Pancreas (tissue), 10 donors: Measurements from ENCODE around the gene PROB1. TPM values are rescaled to one million over a fixed set of nuclear protein-coding genes. Genes with fewer than 3 reads are reported as not detected.
A peak's percentile ranks its signal among the peaks of the same experiment; 100 is the strongest.

Experiments used
- ATAC-seq, 4 donors: fragments of 200-7000 bp; cut with Tn5 transposase; one replicate each; pipeline versions ENCODE4 v1.8.0 to v1.9.1; 2020; ENCODE audit warnings: mild to moderate bottlenecking in 4 of 4, moderate library complexity in 4 of 4
- DNase-seq, 6 donors: peaks; one replicate each; pipeline ENCODE4 v3.0.0-alpha.2; 2020
- FAIRE-seq: peaks from 2 replicates; lab custom pipeline; 2012; peaks lifted over from hg19 to GRCh38; lab: Jason Lieb, UNC
- H3K27ac ChIP-seq, 4 donors: fragments of 200-600 bp; sonication (generic); 1 replicate in 3 of 4; 2 replicates in 1 of 4; pipeline versions ENCODE4 v1.5.0 to v1.8.0; 2020
- H3K27me3 ChIP-seq, 4 donors: fragments of 200-600 bp; one replicate each; pipeline ENCODE4 v1.8.0; 2021
- H3K36me3 ChIP-seq, 3 donors: fragments of 200-600 bp; sonication (generic) in 1 of 3; one replicate each; pipeline versions ENCODE4 v1.5.0 to v1.8.0; 2020 to 2021
- H3K4me1 ChIP-seq, 3 donors: fragments of 200-600 bp; one replicate each; pipeline ENCODE4 v1.8.0; 2021
- H3K4me3 ChIP-seq, 4 donors: fragments of 200-600 bp; sonication (generic) in 2 of 4; one replicate each; pipeline versions ENCODE4 v1.5.0 to v1.8.0; 2020 to 2021
- H3K9me3 ChIP-seq, 4 donors: fragments of 200-600 bp; one replicate each; pipeline ENCODE4 v1.8.0; 2021
- CTCF ChIP-seq, 4 donors: fragments of 200-600 bp; sonication (generic) in 3 of 4; IDR thresholded peaks; one replicate each; pipeline versions ENCODE4 v1.5.0 to v1.8.0; 2021; ENCODE audit warnings: antibody characterized with exemption in 4 of 4
- WGBS, 2 donors: extraction: QIAGEN DNeasy Blood & Tissue Kit; methylation state at CpG; one replicate each; pipeline ENCODE4 v1.1.7; 2013; 5-methylcytosine and 5-hydroxymethylcytosine counted together
- intact Hi-C, 3 donors: fragments of 100-400 bp; cut with DNase I; formaldehyde crosslinking; loops; one replicate each; pipeline versions ENCODE4 v1.11.1 to v1.14.2; 2022
- polyA plus RNA-seq, 2 donors: library from polyadenylated mRNA; stranded (reverse); fragments of 200-250 nt; gene quantifications; one replicate each; pipeline ENCODE4 v1.2.3, GENCODE V29; 2013
- total RNA-seq, 6 donors: library from RNA; stranded (reverse); fragmentation: NEBNext Ultra II Directional in 4 of 6; extraction: Animal tissue kit (Norgen Biotek cat#: 25700) in 4 of 6; gene quantifications; one replicate each; pipeline versions ENCODE4 v1.2.1 to v1.2.4, GENCODE V29; 2021 to 2023
- donor health status: healthy with polysubstance abuse.
- donor health status: DM: no; HTN: no; CAD: no; lungs with moderate emphysema.
- donor health status: DM: no; HTN: no; CAD: no.
- donor health status: control.
- donor health status: control.
- donor health status: Bipolar disorder and iron deficiency.
- donor health status: DM: yes; HTN: yes; CAD: no.
- donor health status: DM: no; HTN: no; CAD: no.
- donor health status: DM: no; HTN: no; CAD: no.
- donor health status: DM: yes; HTN: yes; CAD: no.

Gene PROB1
- total and polyA plus RNA-seq, 8 donors = 0.19 to 0.38 (median 0.34) TPM

- ATAC-seq = no peak
Measured at GRCh38 chr5:139425497-139425896, 30.6 kb upstream of the PROB1 start.

GRCh38 chr5:139422307-139422893 is 27.5 kb upstream of the PROB1 start:
- ATAC-seq (peak; percentile 86 to 98 (median 94)), DNase-seq (peak in 2 of 6 donors; percentile 31 to 58), FAIRE-seq (peak; percentile 91)
- no peak overlapping the region for H3K27ac ChIP-seq
- no peaks in the 10 kb centered on the region for H3K4me1 ChIP-seq
- no peak overlapping the region for H3K4me3 ChIP-seq
- 40 to 43% methylated on average over 5 of the region's 5 CpGs for WGBS, 2 donors
- TF ChIP-seq CTCF (IDR thresholded peaks at IDR 0.05) = peak; percentile 20 to 59 (median 56)
- H3K9me3 ChIP-seq = no peaks in the 10 kb centered on the region
- no peaks in the 10 kb centered on the region for H3K36me3 ChIP-seq
- intact Hi-C loops = loop anchor here in 1 of 3 donors (5.0 kb wide), 1 partner anchor 90 kb away; no protein-coding TSS in a partner anchor
- H3K27me3 ChIP-seq = no peaks in the 10 kb centered on the region

More at GRCh38 chr5:139425497-139425896, 30.6 kb upstream of the PROB1 start:
- Histone ChIP-seq H3K9me3 (no peaks in the 10 kb centered on the region), H3K36me3 (no peaks in the 10 kb centered on the region), H3K4me1 (no peaks in the 10 kb centered on the region), H3K4me3 (no peak overlapping the region), H3K27me3 (no peaks in the 10 kb centered on the region), H3K27ac (no peak overlapping the region)
- no peak for TF ChIP-seq CTCF (IDR thresholded peaks at IDR 0.05)
- 83 to 88% methylated on average over 5 of the region's 5 CpGs for WGBS, 2 donors
- FAIRE-seq = no peak
- DNase-seq = no peak
- intact Hi-C loops = loop anchor here in 1 of 3 donors (5.0 kb wide), 1 partner anchor 337 kb away; no protein-coding TSS in a partner anchor

- DNase-seq (no peak), ATAC-seq (no peak), FAIRE-seq (no peak)
- no peak overlapping the region for H3K27ac ChIP-seq
- no peaks in the 10 kb centered on the region for H3K27me3 ChIP-seq
- no peak overlapping the region for H3K4me3 ChIP-seq
- TF ChIP-seq CTCF (IDR thresholded peaks at IDR 0.05) = no peak
- no peaks in the 10 kb centered on the region for H3K4me1 ChIP-seq
- no peaks in the 10 kb centered on the region for H3K9me3 ChIP-seq
- WGBS, 2 donors = 77 to 89% methylated on average over 9 of the region's 9 CpGs
- intact Hi-C loops = loop anchor here in 2 of 3 donors (5.0 kb wide), 1 partner anchor 93 kb away; no protein-coding TSS in a partner anchor
- H3K36me3 ChIP-seq = no peaks in the 10 kb centered on the region
Measured at GRCh38 chr5:139419226-139420192, 24.6 kb upstream of the PROB1 start.

GRCh38 chr5:139418793-139419192 is 23.9 kb upstream of the PROB1 start:
- FAIRE-seq = no peak
- no peak overlapping the region for H3K4me3 ChIP-seq
- no peak for TF ChIP-seq CTCF (IDR thresholded peaks at IDR 0.05)
- DNase-seq = no peak
- H3K27ac ChIP-seq = no peak overlapping the region
- ATAC-seq = no peak
- no peaks in the 10 kb centered on the region for H3K4me1 ChIP-seq
- intact Hi-C loops = loop anchor here in 1 of 3 donors (5.0 kb wide), 1 partner anchor 94 kb away; no protein-coding TSS in a partner anchor
- no peaks in the 10 kb centered on the region for H3K9me3 ChIP-seq
- no peaks in the 10 kb centered on the region for H3K27me3 ChIP-seq
- H3K36me3 ChIP-seq = no peaks in the 10 kb centered on the region
- 79 to 85% methylated on average over 1 of the region's 1 CpG for WGBS, 2 donors
